Putamen (tissue), 1 donor: ENCODE results near the gene TMX2.
"Not testable (repeated sequence)": the region's sequence is repeated elsewhere in the genome, so short reads cannot be mapped to it uniquely, and the experiment has no call there.

Experiments
- DNase-seq: peaks from one replicate; pipeline ENCODE4 v3.0.0-alpha.2; 2016; ENCODE audit warnings: low spot score

Gene TMX2

GRCh38 chr11:57713835-57714234 lies 1.4 kb downstream of the TMX2 start:
- DNase-seq: no peak

- not testable (repeated sequence) for DNase-seq
These were observed 4.3 kb downstream of the TMX2 start for GRCh38 chr11:57716726-57717125.

GRCh38 chr11:57727185-57727584 lies 14.8 kb downstream of the TMX2 start:
- DNase-seq: no peak

GRCh38 chr11:57728829-57729228 lies 16.4 kb downstream of the TMX2 start:
- no peak for DNase-seq

- DNase-seq: no peak
These were observed 17.1 kb downstream of the TMX2 start for GRCh38 chr11:57729479-57729878.

- DNase-seq: no peak
These were observed 20.3 kb downstream of the TMX2 start for GRCh38 chr11:57732661-57733060.

- DNase-seq: no peak
These were observed 23.4 kb downstream of the TMX2 start for GRCh38 chr11:57735619-57736298.

- peak; percentile 96 for DNase-seq
These were observed 29.0 kb downstream of the TMX2 start, which contains the start of gene SELENOH for GRCh38 chr11:57741132-57742086. Gene SELENOH, plus strand, starts transcription at chr11:57741491. Its CDS starts 105 bp downstream, at chr11:57741596.

- no peak for DNase-seq
These were observed 29.7 kb downstream of the TMX2 start for GRCh38 chr11:57742087-57742452.

- DNase-seq: no peak
These were observed 32.0 kb downstream of the TMX2 start for GRCh38 chr11:57744357-57744756.

- no peak for DNase-seq
These were observed 32.8 kb downstream of the TMX2 start for GRCh38 chr11:57745206-57745605.

GRCh38 chr11:57746920-57747319 lies 34.5 kb downstream of the TMX2 start:
- no peak for DNase-seq

GRCh38 chr11:57751176-57751575 lies 38.8 kb downstream of the TMX2 start:
- DNase-seq: no peak

GRCh38 chr11:57751676-57752253 lies 39.4 kb downstream of the TMX2 start, which contains the start of gene BTBD18:
Gene BTBD18, minus strand, starts transcription at chr11:57751819. Its CDS starts 631 bp downstream, at chr11:57751188.
- DNase-seq: peak; percentile 20

GRCh38 chr11:57752954-57753353 lies 40.6 kb downstream of the TMX2 start:
- DNase-seq: no peak

- DNase-seq: no peak
These were observed 45.8 kb downstream of the TMX2 start for GRCh38 chr11:57758174-57758573.

- DNase-seq: peak; percentile 93
These were observed 49.2 kb downstream of the TMX2 start, which contains the start of gene CTNND1 for GRCh38 chr11:57761301-57762234. Gene CTNND1, plus strand, starts transcription at chr11:57761802. Its CDS starts 29,677 bp downstream, at chr11:57791479.

GRCh38 chr11:57762235-57762861 lies 50.0 kb downstream of the TMX2 start:
- DNase-seq: peak; percentile 20

- peak; percentile 30 for DNase-seq
These were observed 51.2 kb downstream of the TMX2 start for GRCh38 chr11:57763568-57763967.

- DNase-seq: no peak
These were observed 51.6 kb downstream of the TMX2 start for GRCh38 chr11:57764021-57764420.

GRCh38 chr11:57764566-57764965 lies 52.2 kb downstream of the TMX2 start:
- no peak for DNase-seq
